ENCODE results near the gene TRIM15. TPM values are rescaled to one million over a fixed set of nuclear protein-coding genes. Genes with fewer than 3 reads are reported as not detected.
A peak's percentile ranks its signal among the peaks of the same experiment; 100 is the strongest.

TRIM15 gene
- total and polyA plus RNA-seq, 9 of the 15 experiments (the other 6 are each of a cell fraction or from before 2014, with no cell fraction given) = 0.06 to 2.6 (median 0.83) TPM

- Histone ChIP-seq H3K4me2 (ENCODE audit: insufficient read depth, low read length) (peak overlapping the region; percentile 70), H3K27me3 (ENCODE audit: control insufficient read depth in 2 of 2, insufficient read depth in 2 of 2, low read length in 2 of 2) (peaks cover 0 to 10% of the 10 kb centered on the region in 2 experiments; a peak in 2 of 5 replicates), H2AFZ (ENCODE audit: low read depth, low read length) (peak overlapping the region; percentile 81; the same call in 1 of the 2 replicates), H3K79me2 (ENCODE audit: control insufficient read depth, insufficient read depth, low read length) (no peaks in the 10 kb centered on the region), H3K9me3 (replicated peaks; ENCODE audit: control insufficient read depth, insufficient read depth, low read depth, low read length) (no peaks in the 10 kb centered on the region), H3K9ac (ENCODE audit: insufficient read depth in 1 of 2, low read depth in 2 of 2, low read length in 2 of 2) (no peak overlapping the region), H3K27ac (ENCODE audit: extremely low read depth, low read depth, low read length) (no peak overlapping the region), H4K20me1 (replicated peaks; ENCODE audit: control insufficient read depth, insufficient read depth, low read length) (no peaks in the 10 kb centered on the region), H3K4me3 (no peak overlapping the region), H3K36me3 (ENCODE audit: control insufficient read depth, insufficient read depth, low read length) (no peaks in the 10 kb centered on the region), H3K9me1 (ENCODE audit: control insufficient read depth, insufficient read depth, low read length) (no peaks in the 10 kb centered on the region), H3K4me1 (replicated peaks in 1 of 2; ENCODE audit: control insufficient read depth in 2 of 2, insufficient read depth in 2 of 2, low read length in 2 of 2) (peaks cover 0 to 17% of the 10 kb centered on the region in 2 experiments; a peak in 2 of 5 replicates)
- WGBS (ENCODE audit: insufficient coverage, low coverage, missing lambda C conversion rate) = 45% methylated on average over 13 of the region's 14 CpGs
- DNase-seq (ENCODE audit: extremely low read depth in 1 of 4, low spot score in 3 of 4) (no peak), FAIRE-seq (no peak), ATAC-seq (no peak)
- TF ChIP-seq HNRNPLL (IDR thresholded peaks at IDR 0.05; ENCODE audit: low read depth, low read length, poor library complexity, severe bottlenecking) (no peak), DNMT1 (IDR thresholded peaks at IDR 0.05) (no peak)
- intact Hi-C loops (cut with micrococcal nuclease) (no loop called here), in situ Hi-C loops (cut with MboI) (no loop called here)
- CTCF ChIA-PET (ENCODE audit: low intra/inter-chr PET ratio) = no interaction called here
- POLR2A ChIA-PET = interaction anchor here (0.5 kb wide), 1 partner anchor 400 kb away, joined by 3 read pairs; no protein-coding TSS in a partner anchor
- no TSS peak for BruUV-seq (replicated peaks)
Observed at GRCh38 chr6:30214657-30214982, 51.3 kb downstream of the TRIM15 start.

GRCh38 chr6:30216096-30216495 is 52.8 kb downstream of the TRIM15 start:
- Histone ChIP-seq H2AFZ (ENCODE audit: low read depth, low read length) (no peak overlapping the region), H3K36me3 (ENCODE audit: control insufficient read depth, insufficient read depth, low read length) (no peaks in the 10 kb centered on the region), H3K9me1 (ENCODE audit: control insufficient read depth, insufficient read depth, low read length) (no peaks in the 10 kb centered on the region), H3K4me2 (ENCODE audit: insufficient read depth, low read length) (no peak overlapping the region), H3K27ac (ENCODE audit: extremely low read depth, low read depth, low read length) (no peak overlapping the region), H4K20me1 (replicated peaks; ENCODE audit: control insufficient read depth, insufficient read depth, low read length) (no peaks in the 10 kb centered on the region), H3K79me2 (ENCODE audit: control insufficient read depth, insufficient read depth, low read length) (no peaks in the 10 kb centered on the region), H3K4me3 (no peak overlapping the region), H3K4me1 (replicated peaks in 1 of 2; ENCODE audit: control insufficient read depth in 2 of 2, insufficient read depth in 2 of 2, low read length in 2 of 2) (peaks cover 0 to 17% of the 10 kb centered on the region in 2 experiments; a peak in 2 of 5 replicates), H3K27me3 (ENCODE audit: control insufficient read depth in 2 of 2, insufficient read depth in 2 of 2, low read length in 2 of 2) (peaks cover 0 to 10% of the 10 kb centered on the region in 2 experiments; a peak in 2 of 5 replicates), H3K9me3 (replicated peaks; ENCODE audit: control insufficient read depth, insufficient read depth, low read depth, low read length) (no peaks in the 10 kb centered on the region), H3K9ac (ENCODE audit: insufficient read depth in 1 of 2, low read depth in 2 of 2, low read length in 2 of 2) (no peak overlapping the region)
- ATAC-seq = no peak
- ChIA-PET POLR2A (interaction anchor here (0.6 to 0.9 kb wide), 3 partner anchors 14 to 373 kb away, joined by 3 read pairs; no protein-coding TSS in a partner anchor), CTCF (ENCODE audit: low intra/inter-chr PET ratio) (no interaction called here)
- FAIRE-seq = no peak
- DNase-seq (ENCODE audit: extremely low read depth in 1 of 4, low spot score in 3 of 4) = no peak
- BruUV-seq (replicated peaks) = no TSS peak
- no peak for TF ChIP-seq LEF1 (IDR thresholded peaks at IDR 0.05)
- no peak for TF ChIP-seq RBM17 (IDR thresholded peaks at IDR 0.05; ENCODE audit: borderline replicate concordance, low read depth, low read length)
- no peak for TF ChIP-seq GMEB1 (CRISPR knock-in tag; IDR thresholded peaks at IDR 0.05)
- TF ChIP-seq, protein P1, sequence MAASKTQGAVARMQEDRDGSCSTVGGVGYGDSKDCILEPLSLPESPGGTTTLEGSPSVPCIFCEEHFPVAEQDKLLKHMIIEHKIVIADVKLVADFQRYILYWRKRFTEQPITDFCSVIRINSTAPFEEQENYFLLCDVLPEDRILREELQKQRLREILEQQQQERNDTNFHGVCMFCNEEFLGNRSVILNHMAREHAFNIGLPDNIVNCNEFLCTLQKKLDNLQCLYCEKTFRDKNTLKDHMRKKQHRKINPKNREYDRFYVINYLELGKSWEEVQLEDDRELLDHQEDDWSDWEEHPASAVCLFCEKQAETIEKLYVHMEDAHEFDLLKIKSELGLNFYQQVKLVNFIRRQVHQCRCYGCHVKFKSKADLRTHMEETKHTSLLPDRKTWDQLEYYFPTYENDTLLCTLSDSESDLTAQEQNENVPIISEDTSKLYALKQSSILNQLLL (CRISPR knock-in tag; IDR thresholded peaks at IDR 0.05; ENCODE audit: borderline replicate concordance) = no peak
- TF ChIP-seq ZZZ3 (IDR thresholded peaks at IDR 0.05) = no peak
- TF ChIP-seq RBM25 (IDR thresholded peaks at IDR 0.05; ENCODE audit: low read depth, low read length, severe bottlenecking) = no peak
- in situ Hi-C loops (cut with MboI) = no loop called here
- intact Hi-C loops (cut with micrococcal nuclease) = no loop called here
- WGBS (ENCODE audit: insufficient coverage, low coverage, missing lambda C conversion rate) = 4% methylated on average over 3 of the region's 3 CpGs

All from K562 (cell line).